NCI-H1092 (cell line): Measurements from ENCODE around the gene ZFAND5.

Experiments used
- DNase-seq: peaks from one replicate; lab custom pipeline; 2025; lab: John Stamatoyannopoulos, UW

The ZFAND5 gene

DNA sequence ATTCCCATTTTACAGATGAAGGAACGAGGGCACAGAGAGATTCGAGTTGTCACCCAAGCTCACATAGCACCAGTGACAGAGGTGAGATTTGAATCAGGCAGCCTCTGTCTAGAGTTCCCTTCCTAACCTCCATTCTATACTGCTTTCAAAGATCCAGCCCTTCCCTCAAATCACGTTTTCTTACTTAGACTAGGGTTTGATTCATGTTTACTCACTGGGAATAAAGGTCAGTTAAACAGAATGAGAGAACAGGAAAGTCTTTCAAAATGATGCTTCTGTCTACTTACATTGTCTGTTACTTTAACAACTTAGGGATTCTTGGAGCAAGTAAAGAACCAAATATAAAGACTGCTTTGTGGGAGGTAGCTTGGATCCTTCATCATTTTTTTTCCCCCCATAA lies 40.0 kb downstream of the ZFAND5 start:
- DNase-seq = no peak

DNA sequence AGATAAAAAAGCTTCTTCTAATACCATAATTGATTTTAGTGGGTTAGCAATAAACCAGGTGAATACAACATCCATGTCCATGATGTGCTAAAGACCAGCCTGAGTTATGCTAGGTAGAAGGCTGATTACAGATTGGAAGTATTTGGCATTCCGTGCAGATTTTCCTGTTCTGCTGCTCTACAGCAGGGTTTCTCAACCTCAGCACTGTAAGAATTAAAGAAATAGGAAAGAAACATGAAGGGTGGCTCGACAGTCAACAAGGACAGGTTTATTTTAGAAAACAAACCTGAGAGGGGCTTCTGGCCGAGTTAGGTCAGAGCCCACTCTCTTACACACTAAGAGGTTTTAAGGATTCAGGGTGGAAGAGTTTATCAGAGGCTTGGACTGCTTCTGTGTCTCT lies 42.3 kb downstream of the ZFAND5 start:
- no peak for DNase-seq

GRCh38 chr9:72322259-72322658 lies 42.7 kb downstream of the ZFAND5 start:
- no peak for DNase-seq

DNA sequence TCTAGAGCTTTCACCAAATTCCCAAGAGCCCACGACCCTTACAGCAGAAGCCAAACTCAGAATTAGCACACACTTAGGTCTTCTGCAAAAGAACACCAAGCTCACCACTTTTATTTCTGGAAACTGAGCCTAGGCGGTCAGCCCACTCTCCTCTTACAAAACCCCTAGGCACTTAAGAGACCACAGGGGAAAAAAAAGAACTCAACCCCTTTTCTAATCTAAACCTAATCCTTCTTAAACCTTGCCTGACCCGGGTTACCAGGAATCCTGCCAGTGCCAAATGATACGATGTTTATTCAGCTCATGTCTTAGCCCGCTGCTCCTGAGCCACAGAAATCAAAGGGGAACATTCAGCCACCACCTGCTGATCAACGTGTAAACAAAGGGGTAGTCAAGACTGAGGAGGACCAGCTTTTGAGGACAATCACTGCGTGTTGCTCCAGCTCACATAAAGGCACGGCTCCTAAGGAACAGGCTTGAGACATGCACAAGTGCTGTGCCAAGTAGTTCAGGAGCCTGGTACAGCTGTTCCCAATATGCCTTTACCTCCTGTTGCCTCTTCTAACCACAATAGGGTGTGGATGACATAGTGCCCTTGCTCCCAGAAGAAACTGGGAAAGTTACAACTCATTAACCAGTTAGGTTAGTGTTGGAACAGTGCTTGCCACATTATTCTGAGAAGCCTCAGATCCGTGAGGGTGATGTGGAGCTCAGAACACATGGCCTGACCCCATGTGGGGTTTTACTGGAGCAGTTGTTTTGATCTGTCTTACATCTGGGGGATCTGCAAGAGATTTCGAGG lies 49.3 kb downstream of the ZFAND5 start:
- DNase-seq = peak; percentile 53

DNA sequence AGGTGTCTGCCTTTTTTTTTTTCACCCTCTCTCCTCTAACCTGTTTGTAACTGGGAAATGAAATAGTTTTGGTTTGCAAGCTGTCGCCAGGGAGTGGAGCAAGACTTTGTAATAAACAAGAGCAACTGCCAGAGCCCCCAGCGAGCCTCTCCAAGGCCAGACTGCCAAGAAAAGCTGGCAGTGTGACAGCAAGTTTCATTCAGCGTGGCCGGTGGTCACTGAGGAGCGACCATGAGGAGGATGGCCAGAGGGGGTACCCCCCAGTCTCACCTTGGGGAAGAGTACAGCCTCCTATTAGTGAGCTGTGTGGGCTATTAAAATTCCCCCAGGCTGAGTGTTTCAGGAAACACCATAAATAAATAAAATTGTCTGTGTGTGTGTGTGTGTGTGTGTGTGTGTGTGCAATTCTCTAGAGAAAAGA lies 49.9 kb downstream of the ZFAND5 start:
- DNase-seq = peak; percentile 60

DNA sequence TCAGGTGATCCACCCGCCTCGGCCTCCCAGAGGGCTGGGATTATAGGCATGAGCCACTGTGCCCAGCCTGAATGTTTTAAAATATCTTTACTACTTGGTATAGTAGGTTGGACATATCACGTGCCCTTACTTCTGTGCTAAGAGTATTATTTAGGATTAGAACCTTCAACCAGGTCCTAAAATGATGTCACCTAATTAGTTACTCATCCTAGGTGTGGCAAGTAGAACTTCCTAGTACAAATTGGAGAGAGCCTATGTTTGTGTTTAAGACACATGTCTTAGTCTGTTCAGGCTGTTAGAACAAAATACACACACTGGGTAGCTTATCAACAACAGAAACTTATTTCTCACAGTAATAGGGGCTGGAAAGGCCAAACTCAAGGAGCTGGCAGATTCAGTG lies 51.5 kb downstream of the ZFAND5 start:
- DNase-seq = no peak

GRCh38 chr9:72312386-72312987 lies 52.5 kb downstream of the ZFAND5 start:
- DNase-seq = no peak

DNA sequence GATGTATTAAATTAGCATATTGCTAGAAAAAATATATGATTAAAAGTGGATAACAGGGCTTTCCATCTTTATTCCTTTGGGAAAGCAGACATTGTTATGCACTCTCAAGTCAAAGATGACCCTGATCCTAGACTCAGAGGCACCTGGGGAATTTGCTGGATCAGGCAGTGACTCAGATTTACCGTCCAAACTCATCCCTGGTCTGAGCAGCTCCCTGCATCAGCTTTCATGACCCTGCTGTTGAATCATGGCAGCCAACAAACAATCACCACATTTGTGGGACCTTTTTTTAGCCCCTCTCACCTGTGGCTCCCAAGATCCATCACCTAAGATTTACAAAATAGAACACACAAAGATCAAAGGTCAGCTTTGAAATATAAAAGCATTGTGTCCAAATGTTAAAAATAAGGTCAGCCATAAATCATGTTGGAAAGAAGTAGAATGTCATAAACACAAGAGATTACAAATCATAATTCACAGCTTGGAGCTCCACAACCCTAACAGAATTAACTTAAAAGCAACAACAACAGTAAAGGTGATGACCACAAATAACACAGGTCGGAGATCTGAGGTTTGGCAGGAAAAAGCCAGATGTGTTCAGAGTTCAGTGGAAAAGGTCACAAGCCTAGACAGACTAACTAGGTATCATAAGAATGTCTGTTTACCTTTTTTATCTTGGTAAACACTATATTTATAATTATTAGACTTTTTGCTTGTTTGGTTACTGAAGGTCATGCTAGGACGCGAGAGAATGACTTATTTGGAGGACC lies 55.5 kb downstream of the ZFAND5 start:
- no peak for DNase-seq

DNA sequence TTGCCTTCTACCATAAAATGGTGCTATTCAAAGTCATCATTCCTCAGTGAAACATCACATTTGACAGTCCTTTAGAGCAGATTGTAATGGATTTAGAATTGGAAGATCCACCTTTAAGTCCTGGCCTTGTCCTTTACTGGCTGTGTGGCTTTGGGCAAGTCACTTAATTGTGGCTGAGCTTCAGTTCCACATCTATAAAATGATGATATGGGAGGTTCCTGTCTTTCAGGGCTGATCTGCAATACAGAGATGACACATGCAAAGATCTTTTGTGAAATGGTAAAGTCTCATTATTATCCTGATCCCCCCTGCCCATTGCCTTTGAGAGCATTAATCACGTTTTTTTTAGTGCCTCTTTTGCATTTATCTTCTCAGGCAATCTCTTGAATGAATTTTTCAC lies 58.2 kb downstream of the ZFAND5 start:
- DNase-seq = no peak

- no peak for DNase-seq
These were observed 59.3 kb downstream of the ZFAND5 start for GRCh38 chr9:72305707-72306106.

- no peak for DNase-seq
These were observed 59.9 kb downstream of the ZFAND5 start for GRCh38 chr9:72305102-72305546.

- DNase-seq = no peak
These were observed 60.5 kb downstream of the ZFAND5 start for GRCh38 chr9:72304538-72304937.
